ENCODE measurements around the gene LONP1. TPM values are rescaled to one million over a fixed set of nuclear protein-coding genes. Genes with fewer than 3 reads are reported as not detected.

Gene LONP1
- total RNA-seq, 1 experiment from 2014 or later, result 113 TPM

DNA sequence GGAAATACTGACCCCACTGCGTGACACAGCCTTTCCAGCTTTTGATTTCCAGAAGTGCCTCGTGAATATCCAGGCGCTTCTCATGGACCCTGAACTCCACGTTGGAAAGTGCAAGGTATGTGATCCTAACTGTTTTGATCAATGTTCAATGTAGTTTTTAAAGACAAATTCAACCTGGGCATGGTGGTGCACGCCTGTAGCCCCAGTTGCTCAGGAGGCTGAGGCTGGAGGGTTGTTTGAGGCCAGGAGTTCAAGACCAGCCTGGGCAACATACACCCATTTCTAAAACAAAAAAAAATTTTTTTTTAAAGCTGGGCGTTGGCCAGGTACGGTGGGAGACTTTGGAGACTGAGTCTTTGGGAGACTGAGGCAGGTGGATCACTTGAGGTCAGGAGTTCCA lies 31.8 kb upstream of the LONP1 start:
- Histone ChIP-seq H3K56ac (ENCODE audit: insufficient read length, low read depth, low read length) (no peak overlapping the region), H3K27ac (ENCODE audit: insufficient read length, low read depth, low read length) (no peak overlapping the region), H3K4me1 (ENCODE audit: insufficient read depth, low read length) (no peaks in the 10 kb centered on the region), H3K18ac (ENCODE audit: insufficient read length, low read depth, low read length) (no peak overlapping the region), H2BK20ac (ENCODE audit: low read depth, low read length, poor library complexity, severe bottlenecking) (no peak overlapping the region), H4K91ac (ENCODE audit: insufficient read length, low read depth, low read length) (no peak overlapping the region), H2AK5ac (ENCODE audit: insufficient read length, low read length) (no peak overlapping the region), H3K79me2 (ENCODE audit: insufficient read depth, low read length) (no peaks in the 10 kb centered on the region), H3K9me3 (ENCODE audit: control insufficient read depth, low read depth, low read length) (no peaks in the 10 kb centered on the region), H2BK120ac (ENCODE audit: low read depth, low read length, poor library complexity, severe bottlenecking) (no peak overlapping the region), H4K5ac (ENCODE audit: insufficient read length, low read depth, low read length) (no peak overlapping the region), H3K4me2 (ENCODE audit: insufficient read depth, insufficient read length, low read length) (no peak overlapping the region), H4K8ac (replicated peaks; ENCODE audit: insufficient read length, low read depth, low read length) (no peak overlapping the region), H3K23me2 (ENCODE audit: insufficient read length, low read depth, low read length, poor library complexity, severe bottlenecking) (no peaks in the 10 kb centered on the region), H2AFZ (ENCODE audit: low read length) (no peak overlapping the region), H2BK5ac (ENCODE audit: insufficient read length, low read length) (no peak overlapping the region), H2BK15ac (ENCODE audit: low read depth, low read length) (no peak overlapping the region), H4K20me1 (ENCODE audit: control insufficient read depth, insufficient read depth, insufficient read length) (no peaks in the 10 kb centered on the region), H3K79me1 (ENCODE audit: insufficient read depth, low read depth, low read length, poor library complexity, severe bottlenecking) (no peaks in the 10 kb centered on the region), H3K23ac (ENCODE audit: insufficient read length, low read depth, low read length) (no peak overlapping the region), H3K4ac (ENCODE audit: low read depth, low read length) (no peak overlapping the region), H3K9ac (ENCODE audit: extremely low read depth, insufficient read length, low read length) (no peak overlapping the region), H3K27me3 (ENCODE audit: insufficient read depth, low read length) (no peaks in the 10 kb centered on the region), H3K14ac (ENCODE audit: insufficient read depth, low read length) (no peak overlapping the region), H3T11ph (ENCODE audit: low read length) (no peak overlapping the region), H2BK12ac (ENCODE audit: insufficient read length, low read depth, low read length) (no peak overlapping the region)
- peaks cover 17% of the 10 kb centered on the region for H3K27me3 Mint-ChIP-seq (ENCODE audit: low read depth)
- H3K27ac Mint-ChIP-seq, result no peak overlapping the region
- H3K4me3 Mint-ChIP-seq, result no peak overlapping the region
- H3K36me3 Mint-ChIP-seq (ENCODE audit: insufficient read depth in 1 of 3, low read depth in 3 of 3), result no peaks in the 10 kb centered on the region
- no peak for DNase-seq
- no CpG with 5 or more reads among the region's 7 CpGs for WGBS (ENCODE audit: extremely low coverage, insufficient read length, low lambda C conversion rate)
- TF ChIP-seq, protein P1, sequence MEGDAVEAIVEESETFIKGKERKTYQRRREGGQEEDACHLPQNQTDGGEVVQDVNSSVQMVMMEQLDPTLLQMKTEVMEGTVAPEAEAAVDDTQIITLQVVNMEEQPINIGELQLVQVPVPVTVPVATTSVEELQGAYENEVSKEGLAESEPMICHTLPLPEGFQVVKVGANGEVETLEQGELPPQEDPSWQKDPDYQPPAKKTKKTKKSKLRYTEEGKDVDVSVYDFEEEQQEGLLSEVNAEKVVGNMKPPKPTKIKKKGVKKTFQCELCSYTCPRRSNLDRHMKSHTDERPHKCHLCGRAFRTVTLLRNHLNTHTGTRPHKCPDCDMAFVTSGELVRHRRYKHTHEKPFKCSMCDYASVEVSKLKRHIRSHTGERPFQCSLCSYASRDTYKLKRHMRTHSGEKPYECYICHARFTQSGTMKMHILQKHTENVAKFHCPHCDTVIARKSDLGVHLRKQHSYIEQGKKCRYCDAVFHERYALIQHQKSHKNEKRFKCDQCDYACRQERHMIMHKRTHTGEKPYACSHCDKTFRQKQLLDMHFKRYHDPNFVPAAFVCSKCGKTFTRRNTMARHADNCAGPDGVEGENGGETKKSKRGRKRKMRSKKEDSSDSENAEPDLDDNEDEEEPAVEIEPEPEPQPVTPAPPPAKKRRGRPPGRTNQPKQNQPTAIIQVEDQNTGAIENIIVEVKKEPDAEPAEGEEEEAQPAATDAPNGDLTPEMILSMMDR (conservative IDR thresholded peaks at IDR 0.05), result no peak
- H3K4me1 Mint-ChIP-seq, result no peaks in the 10 kb centered on the region; a peak in 1 of 4 replicates
- H3K9me3 Mint-ChIP-seq, result no peaks in the 10 kb centered on the region
